CD4-positive, alpha-beta T cell treated with Interleukin-6 at 100 ng/mL for 8 hours (primary cell): ENCODE results near the gene OOSP4A.
A peak's percentile ranks its signal among the peaks of the same experiment; 100 is the strongest.

Experiments used
- DNase-seq: peaks from one replicate; pipeline ENCODE4 v3.0.0-alpha.2; 2020; ENCODE audit warnings: mixed read lengths, low spot score

The OOSP4A gene

DNA sequence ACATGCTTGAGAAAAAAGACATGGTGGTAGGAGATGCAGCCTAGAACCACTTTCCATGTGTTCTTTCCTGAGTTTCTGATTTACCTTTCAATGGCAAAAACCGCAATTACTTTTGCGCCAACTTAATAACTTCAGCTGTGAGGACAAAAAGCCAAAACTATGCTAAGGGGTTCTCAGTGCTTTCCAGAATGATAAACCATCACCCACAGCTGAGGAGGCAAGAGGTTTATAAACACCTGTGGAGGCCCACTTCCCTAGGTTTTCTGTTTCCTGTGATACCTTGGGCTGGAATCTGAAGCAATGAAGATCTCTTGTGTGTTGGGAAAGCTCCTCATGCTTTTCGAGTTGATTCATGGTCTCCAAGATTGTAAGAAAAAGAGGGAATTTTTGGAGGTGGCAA, at the start of gene OOSP4A:
Gene OOSP4A (plus strand): TSS at position 301 of the 400 bp plus-strand sequence. CDS start 0 bp downstream, at position 301.
- DNase-seq: no peak

GRCh38 chr11:59918480-59918879, 45.4 kb upstream of the OOSP4A start:
- DNase-seq: no peak

DNA sequence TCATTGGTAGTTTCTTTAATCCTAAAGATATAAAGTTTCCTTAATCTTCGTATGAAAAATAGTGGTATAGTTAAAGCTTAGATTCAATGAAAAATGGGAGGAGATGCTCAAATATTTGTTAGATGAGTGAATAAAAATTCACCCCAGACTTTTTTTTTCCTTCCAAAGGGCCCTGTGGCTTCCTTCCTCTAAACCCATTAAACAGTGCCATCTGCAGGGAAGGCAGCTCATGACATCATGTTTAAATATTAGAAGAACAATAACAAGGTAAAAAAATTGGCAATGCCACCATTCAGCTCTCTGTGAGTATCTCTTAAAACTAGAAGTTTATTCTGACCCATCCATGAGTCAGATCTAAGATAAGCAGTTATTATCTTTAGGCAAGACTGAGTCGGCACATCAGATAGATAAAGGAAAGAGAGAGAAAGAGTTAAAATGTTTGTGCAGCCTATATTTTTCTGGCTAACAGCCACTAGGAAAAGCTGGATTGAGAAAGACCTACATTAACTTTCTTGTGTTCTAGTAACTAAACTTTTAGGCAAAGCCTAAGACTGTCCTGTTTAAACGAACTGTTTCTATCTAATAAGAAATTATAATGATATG, 44.7 kb upstream of the OOSP4A start:
- peak; percentile 12 for DNase-seq

DNA sequence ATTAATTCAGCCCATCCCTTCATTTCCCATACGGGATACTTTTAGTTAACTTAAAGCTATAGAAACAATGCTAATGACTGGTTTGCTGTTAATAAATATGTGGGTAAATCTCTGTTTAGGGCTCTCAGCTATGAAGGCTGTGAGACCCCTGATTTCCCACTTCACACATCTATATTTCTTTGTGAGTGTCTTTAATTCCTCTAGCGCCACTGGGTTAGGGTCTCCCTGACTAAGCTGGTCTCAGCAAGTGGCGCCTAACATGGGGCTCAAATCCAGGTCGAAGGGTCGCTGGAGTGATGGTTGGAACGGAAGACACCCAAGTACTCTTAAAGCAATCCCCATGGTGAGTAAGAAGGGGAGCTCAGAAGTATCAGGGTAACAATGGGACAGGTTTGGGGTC, 40.0 kb upstream of the OOSP4A start:
- DNase-seq: no peak

DNA sequence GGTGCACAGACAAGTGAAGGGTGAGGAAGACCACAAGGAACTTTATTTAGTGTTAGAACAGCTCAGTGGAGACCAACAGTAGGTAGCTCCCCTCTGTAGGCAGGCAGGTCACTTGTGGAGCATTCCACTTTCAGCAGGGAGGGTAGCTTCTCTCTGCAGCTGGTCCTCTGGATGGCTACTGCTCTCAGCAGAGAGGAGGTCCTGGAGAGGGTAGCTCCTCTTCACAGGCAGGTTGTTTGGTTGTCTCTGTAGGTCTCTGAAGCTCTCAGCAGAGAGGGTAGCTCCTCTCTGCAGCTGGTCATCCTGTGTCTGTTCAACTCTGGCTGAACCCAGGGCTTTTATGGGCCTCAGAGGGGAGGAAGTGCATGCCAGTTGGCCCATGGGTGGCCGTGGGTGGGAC, 32.1 kb upstream of the OOSP4A start:
- no peak for DNase-seq

GRCh38 chr11:59938132-59938531, 25.7 kb upstream of the OOSP4A start, which contains the start of gene OOSP1:
OOSP1 (plus strand) TSS chr11:59938432; CDS start chr11:59938455, 23 bp downstream.
- DNase-seq: no peak

- DNase-seq: no peak
Measured at GRCh38 chr11:59938718-59939117, 25.1 kb upstream of the OOSP4A start.

DNA sequence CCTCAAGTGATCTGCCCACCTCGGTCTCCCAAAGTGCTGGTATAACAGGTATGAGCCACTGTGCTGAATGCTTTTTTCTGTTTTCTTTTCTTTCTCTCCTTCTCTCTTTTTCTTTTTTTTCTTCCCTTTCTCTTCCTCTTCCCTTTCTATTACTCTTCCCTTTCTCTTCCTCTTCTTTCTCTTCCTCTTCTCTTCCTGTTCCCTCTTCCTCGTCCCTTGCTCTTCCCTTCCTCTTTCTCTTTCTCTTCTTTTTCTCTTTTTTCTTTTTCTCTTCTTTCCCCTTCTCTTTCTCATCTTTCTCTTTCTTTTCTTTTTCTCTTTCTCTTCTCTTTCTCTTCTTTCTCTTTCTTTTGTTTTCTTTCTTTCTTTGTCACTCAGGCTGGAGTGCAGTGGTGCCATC, 24.4 kb upstream of the OOSP4A start:
- DNase-seq: no peak

- DNase-seq: no peak
Measured at GRCh38 chr11:59941091-59941490, 22.7 kb upstream of the OOSP4A start.

DNA sequence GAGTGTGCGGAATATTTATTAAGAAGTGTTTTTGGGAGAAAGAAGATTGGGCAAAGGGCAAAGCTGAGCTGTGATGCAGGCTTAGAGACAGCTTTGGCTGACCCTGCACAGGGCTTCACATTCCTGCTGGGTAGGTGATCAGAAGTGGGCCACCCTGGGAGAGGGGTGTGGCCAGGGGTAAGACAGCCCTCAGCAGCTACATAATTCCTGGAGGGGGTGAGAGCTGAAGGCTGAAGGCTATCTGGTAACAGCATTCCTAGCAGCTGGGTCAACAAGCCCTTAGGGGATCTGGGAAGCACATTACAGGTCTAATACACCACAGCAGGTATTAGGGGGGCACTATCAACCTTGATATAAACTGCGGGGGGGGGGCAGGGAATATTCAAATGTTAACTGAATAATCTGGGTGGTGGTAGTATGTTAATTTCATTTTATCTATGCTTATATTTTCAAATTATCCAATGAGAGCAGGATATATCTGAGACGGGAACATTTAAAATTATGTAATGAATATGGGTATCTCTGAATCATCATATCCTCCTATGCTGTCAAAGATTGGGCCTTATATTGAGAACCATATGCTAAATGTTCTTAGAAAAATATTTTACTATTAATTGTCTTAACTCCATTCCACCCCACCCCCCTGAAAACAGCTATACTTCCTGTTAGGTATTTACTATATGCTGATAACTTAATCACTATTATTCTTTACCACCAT, 19.7 kb upstream of the OOSP4A start:
- no peak for DNase-seq

GRCh38 chr11:59944720-59945119, 19.1 kb upstream of the OOSP4A start:
- no peak for DNase-seq

GRCh38 chr11:59953463-59954218, 10.2 kb upstream of the OOSP4A start:
- no peak for DNase-seq

DNA sequence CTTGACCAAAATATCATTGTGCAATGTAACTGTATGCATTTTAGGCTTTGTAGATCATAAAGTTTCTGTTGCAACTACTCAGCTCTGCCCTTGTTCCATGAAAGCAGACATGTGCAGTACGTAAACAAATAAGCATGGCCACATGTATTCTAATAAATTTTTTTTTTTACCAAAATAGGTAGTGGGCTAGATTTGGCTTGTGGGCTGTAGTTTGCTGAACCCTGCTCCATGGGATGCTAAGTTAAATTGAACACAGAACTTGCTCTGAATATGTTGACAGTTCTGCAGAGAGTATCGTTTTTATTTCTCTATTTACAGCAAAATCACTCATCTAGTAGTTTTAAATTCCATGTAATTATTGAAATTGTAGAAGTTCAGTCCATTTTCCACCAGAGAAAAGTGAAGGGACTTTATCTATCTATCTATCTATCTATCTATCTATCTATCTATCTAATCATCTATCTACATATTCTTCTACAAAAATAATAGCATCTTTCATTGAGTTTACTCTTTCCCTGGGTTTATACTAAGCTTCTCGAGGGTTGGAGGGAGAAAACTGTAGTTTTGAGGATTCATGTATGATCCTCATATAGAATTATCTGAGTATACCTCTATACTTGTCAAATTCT, 9.5 kb upstream of the OOSP4A start:
- DNase-seq: no peak

GRCh38 chr11:59957094-59957493, 6.7 kb upstream of the OOSP4A start:
- no peak for DNase-seq

GRCh38 chr11:59960502-59961381, 3.1 kb upstream of the OOSP4A start:
- DNase-seq: no peak

DNA sequence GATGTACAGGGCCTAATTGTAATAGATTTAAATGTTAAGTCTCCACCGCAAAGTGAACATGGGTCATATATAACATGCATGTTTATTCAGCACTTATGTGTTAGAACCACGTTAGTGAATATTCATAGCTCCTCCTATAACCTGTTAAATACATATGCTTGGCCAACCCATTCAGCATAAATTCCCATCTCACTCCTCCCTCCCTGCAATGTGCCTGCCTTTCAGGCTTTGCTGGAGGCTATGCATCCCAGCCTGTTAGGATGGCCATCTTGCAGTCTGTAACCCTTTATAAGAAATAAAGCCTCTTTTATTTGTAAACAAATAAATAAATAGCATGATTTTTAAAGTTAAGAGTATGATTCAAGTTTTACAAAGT, 1.7 kb upstream of the OOSP4A start:
- no peak for DNase-seq

DNA sequence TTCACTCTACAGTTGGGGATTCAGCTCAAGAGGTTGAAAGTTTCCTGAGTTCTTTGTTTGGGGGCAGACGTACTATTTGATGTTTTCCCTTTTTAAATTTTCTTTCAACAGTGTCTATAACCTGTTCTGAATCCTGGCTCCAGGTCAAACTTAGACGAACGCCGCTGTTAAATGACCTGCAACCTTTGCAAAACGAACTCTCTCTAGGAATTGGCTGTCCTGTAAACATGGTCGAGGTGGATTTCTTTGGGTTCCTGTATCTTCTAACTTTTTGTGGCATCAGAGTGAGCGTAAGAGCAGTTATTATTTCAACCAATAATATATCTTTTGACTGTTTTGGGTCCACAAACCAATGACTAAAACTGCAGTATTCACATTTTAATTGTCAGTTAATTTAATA, 1.6 kb downstream of the OOSP4A start:
- no peak for DNase-seq

DNA sequence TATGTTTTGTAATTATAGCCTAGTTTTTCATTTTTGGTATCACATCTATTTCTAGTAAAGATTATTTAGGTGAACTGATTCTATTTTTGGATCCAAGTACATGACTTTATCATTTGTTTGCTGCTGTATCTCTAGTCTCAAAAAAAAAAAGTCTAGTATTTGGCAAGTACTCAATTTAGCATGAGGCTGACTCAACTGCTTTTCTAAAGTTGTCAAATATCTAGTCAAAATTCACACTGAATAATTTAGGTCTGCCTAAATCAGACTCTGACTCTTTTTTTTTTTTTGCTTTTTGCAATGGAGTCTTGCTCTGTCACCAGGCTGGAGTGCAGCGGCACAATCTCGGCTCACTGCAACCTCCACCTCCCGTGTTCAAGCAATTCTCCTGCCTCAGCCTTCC, 2.4 kb downstream of the OOSP4A start:
- DNase-seq: no peak

DNA sequence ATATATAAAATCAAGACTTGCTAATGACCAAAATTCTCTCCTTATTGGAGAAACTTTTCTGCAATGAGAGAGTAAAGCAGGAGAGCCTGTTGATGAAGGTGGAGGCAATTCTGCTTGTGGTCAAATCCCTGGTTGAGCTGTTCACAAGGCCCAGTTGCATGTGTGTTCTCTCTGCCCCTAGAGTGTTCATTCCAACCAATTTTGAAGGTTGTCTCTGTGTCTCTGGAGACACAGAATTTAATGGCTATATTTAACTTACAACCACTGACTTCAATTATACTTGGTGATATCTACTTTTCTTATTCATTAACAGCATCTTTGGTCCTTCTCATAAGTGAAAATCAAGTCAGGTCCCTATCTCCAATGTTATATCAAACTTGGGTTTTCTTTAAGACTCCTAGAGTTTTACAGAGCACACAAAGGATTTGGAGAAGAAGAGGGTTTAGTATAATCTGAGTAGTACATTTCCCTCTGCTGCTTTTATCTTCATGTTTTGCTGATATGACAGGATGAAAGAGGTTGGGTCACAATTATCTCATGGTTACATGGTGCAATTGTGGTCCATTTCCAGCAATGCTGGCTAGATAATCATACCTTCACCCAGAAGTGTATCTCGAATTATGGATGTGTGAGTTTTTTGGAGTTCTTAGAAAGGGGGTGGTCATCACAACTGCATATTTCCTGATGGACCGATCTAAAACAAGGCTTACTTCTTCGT, 4.0 kb downstream of the OOSP4A start:
- DNase-seq: no peak

DNA sequence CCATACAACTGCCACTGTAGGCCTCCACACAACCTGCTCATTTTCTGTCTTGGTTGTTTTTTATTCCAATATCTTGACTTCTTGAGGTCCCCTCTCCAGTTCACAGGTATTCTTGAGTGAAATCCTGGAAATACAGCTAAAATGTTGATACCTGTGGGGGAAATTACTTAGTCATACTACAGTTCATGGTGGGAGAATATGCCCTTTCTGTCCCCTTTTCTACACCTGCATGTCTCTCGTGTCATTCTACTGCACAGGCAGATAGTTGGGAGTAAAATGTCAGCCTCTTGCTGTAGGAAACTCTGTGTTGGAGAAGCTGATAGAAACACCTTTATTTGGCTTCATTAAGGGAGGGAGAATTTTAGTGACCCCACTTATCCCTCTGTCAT, 4.6 kb downstream of the OOSP4A start:
- no peak for DNase-seq

- DNase-seq: no peak
Measured at GRCh38 chr11:59973097-59973496, 9.3 kb downstream of the OOSP4A start.
